Measurements from ENCODE around the gene SPECC1. TPM values are rescaled to one million over a fixed set of nuclear protein-coding genes. Genes with fewer than 3 reads are reported as not detected.

SPECC1 gene
- total RNA-seq, 1 donor from 2014 or later, result 83.0 TPM

GRCh38 chr17:20087538-20088250, 78.5 kb downstream of the SPECC1 start:
- Mint-ChIP-seq H3K36me3 (ENCODE audit: low read depth, unreplicated experiment) (no peaks in the 10 kb centered on the region), H3K27ac (ENCODE audit: unreplicated experiment) (no peak overlapping the region), H3K27me3 (ENCODE audit: low read depth, unreplicated experiment) (peaks cover 4% of the 10 kb centered on the region), H3K9me3 (ENCODE audit: unreplicated experiment) (peaks cover 2% of the 10 kb centered on the region), H3K4me3 (ENCODE audit: unreplicated experiment) (no peak overlapping the region), H3K4me1 (ENCODE audit: low read depth, unreplicated experiment) (peaks cover 19% of the 10 kb centered on the region)
- Histone ChIP-seq H3K79me2 (ENCODE audit: insufficient read depth, low read length) (no peaks in the 10 kb centered on the region), H3K27ac (ENCODE audit: low read depth, low read length) (no peak overlapping the region), H3K4me1 (ENCODE audit: insufficient read depth, low read length) (peaks cover 24% of the 10 kb centered on the region), H3K9me3 (ENCODE audit: insufficient read depth, low read depth, low read length) (no peaks in the 10 kb centered on the region), H4K20me1 (ENCODE audit: insufficient read depth, low read length) (no peaks in the 10 kb centered on the region), H3K4me3 (ENCODE audit: insufficient read depth, low read depth, low read length) (no peak overlapping the region), H3K9ac (ENCODE audit: low read length) (no peak overlapping the region), H3K27me3 (ENCODE audit: insufficient read depth, low read length) (no peaks in the 10 kb centered on the region), H3K4me2 (ENCODE audit: low read length) (no peak overlapping the region), H2AFZ (ENCODE audit: low read depth, low read length) (no peak overlapping the region), H3K36me3 (ENCODE audit: insufficient read depth, low read length) (no peaks in the 10 kb centered on the region)
- TF ChIP-seq CTCF (IDR thresholded peaks at IDR 0.05; ENCODE audit: insufficient read depth, low read depth, low read length) (no peak), EZH2 (IDR thresholded peaks at IDR 0.05; ENCODE audit: insufficient read depth, low read length) (no peak)
- DNase-seq (ENCODE audit: low read depth) (no peak), FAIRE-seq (no peak)

GRCh38 chr17:20089756-20090547, 80.8 kb downstream of the SPECC1 start:
- Mint-ChIP-seq H3K36me3 (ENCODE audit: low read depth, unreplicated experiment) (no peaks in the 10 kb centered on the region), H3K9me3 (ENCODE audit: unreplicated experiment) (no peaks in the 10 kb centered on the region), H3K4me1 (ENCODE audit: low read depth, unreplicated experiment) (peaks cover 19% of the 10 kb centered on the region), H3K27ac (ENCODE audit: unreplicated experiment) (no peak overlapping the region), H3K4me3 (ENCODE audit: unreplicated experiment) (no peak overlapping the region), H3K27me3 (ENCODE audit: low read depth, unreplicated experiment) (peaks cover 4% of the 10 kb centered on the region)
- no peaks in the 10 kb centered on the region for H3K27me3 ChIP-seq (ENCODE audit: insufficient read depth, low read length)
- H3K9me3 ChIP-seq (ENCODE audit: insufficient read depth, low read depth, low read length), result no peaks in the 10 kb centered on the region
- no peaks in the 10 kb centered on the region for H3K36me3 ChIP-seq (ENCODE audit: insufficient read depth, low read length)
- H3K79me2 ChIP-seq (ENCODE audit: insufficient read depth, low read length), result no peaks in the 10 kb centered on the region
- no peak overlapping the region for H2AFZ ChIP-seq (ENCODE audit: low read depth, low read length)
- no peak for DNase-seq (ENCODE audit: low read depth)
- H4K20me1 ChIP-seq (ENCODE audit: insufficient read depth, low read length), result no peaks in the 10 kb centered on the region
- no peak overlapping the region for H3K27ac ChIP-seq (ENCODE audit: low read depth, low read length)
- TF ChIP-seq EZH2 (IDR thresholded peaks at IDR 0.05; ENCODE audit: insufficient read depth, low read length) (no peak), CTCF (IDR thresholded peaks at IDR 0.05; ENCODE audit: insufficient read depth, low read depth, low read length) (no peak)
- no peak overlapping the region for H3K4me3 ChIP-seq (ENCODE audit: insufficient read depth, low read depth, low read length)
- no peak overlapping the region for H3K4me2 ChIP-seq (ENCODE audit: low read length)
- no peak overlapping the region for H3K9ac ChIP-seq (ENCODE audit: low read length)
- peaks cover 23% of the 10 kb centered on the region for H3K4me1 ChIP-seq (ENCODE audit: insufficient read depth, low read length)
- no peak for FAIRE-seq

Data from astrocyte (in vitro differentiated cells and primary cell).